Activated CD4-positive, alpha-beta T cell treated with anti-CD3 and anti-CD28 coated beads for 48 hours (primary cell): Measurements from ENCODE around the gene ZNHIT1.
"Not testable (repeated sequence)": the region's sequence is repeated elsewhere in the genome, so short reads cannot be mapped to it uniquely, and the experiment has no call there.

Source experiments
- DNase-seq: peaks from one replicate; pipeline ENCODE4 v3.0.0-alpha.2; 2020

The ZNHIT1 gene

GRCh38 chr7:101243646-101244374 lies 25.8 kb downstream of the ZNHIT1 start:
- peak; percentile 24 for DNase-seq

GRCh38 chr7:101244375-101245146 lies 26.6 kb downstream of the ZNHIT1 start, which contains the start of gene FIS1:
Gene FIS1, minus strand, starts transcription at chr7:101245081. Its CDS starts 77 bp downstream, at chr7:101245004.
- DNase-seq = peak; percentile 96

- DNase-seq = no peak
These were observed 27.2 kb downstream of the ZNHIT1 start for GRCh38 chr7:101245147-101245668.

- no peak for DNase-seq
These were observed 30.3 kb downstream of the ZNHIT1 start for GRCh38 chr7:101248276-101248675.

- DNase-seq = no peak
These were observed 32.4 kb downstream of the ZNHIT1 start for GRCh38 chr7:101250324-101250723.

GRCh38 chr7:101251871-101252659 lies 34.1 kb downstream of the ZNHIT1 start:
- peak; percentile 99 for DNase-seq

GRCh38 chr7:101253199-101253598 lies 35.2 kb downstream of the ZNHIT1 start:
- not testable (repeated sequence) for DNase-seq

- no peak for DNase-seq
These were observed 37.8 kb downstream of the ZNHIT1 start for GRCh38 chr7:101255796-101256195.

- DNase-seq = no peak
These were observed 40.3 kb downstream of the ZNHIT1 start for GRCh38 chr7:101258243-101258731.

- not testable (repeated sequence) for DNase-seq
These were observed 46.2 kb downstream of the ZNHIT1 start for GRCh38 chr7:101264102-101264706.

- no peak for DNase-seq
These were observed 47.9 kb downstream of the ZNHIT1 start for GRCh38 chr7:101265622-101266516.

GRCh38 chr7:101269664-101270063 lies 51.7 kb downstream of the ZNHIT1 start:
- DNase-seq = no peak

GRCh38 chr7:101271021-101271420 lies 53.1 kb downstream of the ZNHIT1 start:
- no peak for DNase-seq

- DNase-seq = no peak
These were observed 55.2 kb downstream of the ZNHIT1 start for GRCh38 chr7:101273206-101273605.
